NCI-H1105 (cell line): ENCODE measurements around the gene SIGLEC7.

ENCODE experiments used
- DNase-seq: peaks from one replicate; lab custom pipeline; 2025; lab: John Stamatoyannopoulos, UW

The SIGLEC7 gene

GRCh38 chr19:51168564-51169282 is 26.6 kb downstream of the SIGLEC7 start:
- no peak for DNase-seq

DNA sequence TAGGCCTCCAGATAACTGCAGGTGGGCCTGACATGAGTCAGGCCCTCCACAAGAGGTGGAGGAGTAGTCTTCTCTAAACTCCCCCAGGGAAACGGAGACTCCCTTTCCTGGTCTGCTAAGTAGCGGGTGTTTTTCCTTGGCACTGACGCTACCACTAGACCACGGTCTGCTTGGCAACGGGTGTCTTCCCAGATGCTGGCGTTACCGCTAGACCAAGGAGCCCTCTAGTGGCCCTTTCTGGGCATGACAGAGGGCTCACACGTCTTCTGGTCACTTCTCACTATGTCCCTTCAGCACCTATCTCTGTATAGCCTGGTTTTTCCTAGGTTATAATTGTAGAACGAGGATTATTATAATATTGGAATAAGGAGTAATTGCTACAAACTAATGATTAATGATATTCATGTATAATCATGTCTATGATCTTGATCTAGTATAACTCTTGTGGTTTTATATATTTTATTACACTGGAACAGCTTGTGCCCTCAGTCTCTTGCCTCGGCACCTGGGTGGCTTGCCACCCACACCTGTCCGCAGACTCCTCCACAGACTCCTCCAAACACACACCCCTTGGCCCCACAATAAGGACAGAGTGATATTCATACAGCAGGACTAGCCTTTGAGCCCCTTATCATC is 27.3 kb downstream of the SIGLEC7 start:
- peak; percentile 62 for DNase-seq

- DNase-seq: no peak
These were observed 30.1 kb downstream of the SIGLEC7 start for GRCh38 chr19:51172223-51172622.

DNA sequence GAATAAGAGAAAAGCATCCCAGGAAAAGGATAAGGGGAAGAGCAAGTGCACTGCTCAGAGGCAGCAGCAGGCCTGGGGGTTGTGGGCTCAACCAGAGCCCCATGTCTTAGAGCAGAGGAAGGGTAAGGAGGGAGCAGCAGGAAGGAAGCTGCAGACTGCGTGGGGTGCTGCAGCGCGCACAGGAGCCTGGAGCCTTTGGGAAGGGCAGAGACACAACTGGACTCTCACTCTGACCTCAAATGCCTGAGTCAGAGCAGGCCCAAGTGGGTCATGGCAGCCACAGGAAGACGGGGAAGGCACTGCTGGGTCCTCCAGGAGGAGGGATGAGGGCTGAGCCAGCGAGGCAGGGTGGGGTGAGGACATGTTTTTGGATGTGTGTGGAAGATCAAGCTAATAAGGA is 31.6 kb downstream of the SIGLEC7 start:
- DNase-seq: no peak

GRCh38 chr19:51179256-51179655 is 37.2 kb downstream of the SIGLEC7 start:
- DNase-seq: no peak

- DNase-seq: no peak
These were observed 39.3 kb downstream of the SIGLEC7 start for GRCh38 chr19:51181377-51181912.

DNA sequence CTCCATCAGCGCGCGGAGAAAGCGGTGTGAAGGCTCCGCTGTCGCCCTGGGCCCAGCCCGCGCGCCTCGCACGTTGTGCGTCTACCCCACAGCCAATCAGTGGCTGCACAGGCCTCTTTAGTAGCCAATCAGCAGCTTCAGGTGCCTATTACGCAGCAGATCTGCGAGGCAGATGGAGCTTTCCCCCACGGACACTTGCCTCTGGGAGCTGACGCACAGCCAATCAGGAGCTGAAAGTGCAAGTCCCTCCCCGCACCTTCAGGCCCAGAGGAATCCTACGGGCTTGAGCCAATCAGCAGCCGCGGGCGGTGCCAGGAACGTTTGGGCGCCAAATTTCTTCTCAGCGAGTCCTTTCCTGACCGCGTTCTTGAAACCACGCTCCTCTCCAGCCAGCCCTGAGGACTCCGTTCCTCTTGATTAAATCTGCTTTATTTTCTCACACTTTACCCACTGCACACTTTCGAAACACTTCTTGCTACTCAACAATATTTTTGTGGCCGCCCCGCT is 39.9 kb downstream of the SIGLEC7 start:
- no peak for DNase-seq

DNA sequence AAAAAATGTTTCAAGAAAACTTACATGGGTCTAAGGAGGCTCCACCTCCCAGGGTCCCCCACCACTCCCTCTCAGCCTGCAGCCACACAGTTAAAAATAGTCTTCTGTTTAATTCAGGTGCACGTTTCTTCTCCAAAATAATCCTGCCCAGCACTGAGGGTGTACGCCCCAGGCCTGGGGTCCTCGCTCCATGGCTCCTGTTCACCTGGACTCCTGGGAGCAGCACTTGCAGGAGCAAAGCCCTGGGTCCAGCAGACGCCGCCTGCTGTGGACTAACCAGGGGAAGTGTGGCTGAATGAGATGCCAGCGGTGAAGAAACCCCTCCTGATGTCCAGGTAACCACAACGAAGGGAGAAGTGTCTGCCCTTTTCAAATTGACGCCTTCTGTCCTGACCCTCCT is 41.5 kb downstream of the SIGLEC7 start:
- DNase-seq: no peak

DNA sequence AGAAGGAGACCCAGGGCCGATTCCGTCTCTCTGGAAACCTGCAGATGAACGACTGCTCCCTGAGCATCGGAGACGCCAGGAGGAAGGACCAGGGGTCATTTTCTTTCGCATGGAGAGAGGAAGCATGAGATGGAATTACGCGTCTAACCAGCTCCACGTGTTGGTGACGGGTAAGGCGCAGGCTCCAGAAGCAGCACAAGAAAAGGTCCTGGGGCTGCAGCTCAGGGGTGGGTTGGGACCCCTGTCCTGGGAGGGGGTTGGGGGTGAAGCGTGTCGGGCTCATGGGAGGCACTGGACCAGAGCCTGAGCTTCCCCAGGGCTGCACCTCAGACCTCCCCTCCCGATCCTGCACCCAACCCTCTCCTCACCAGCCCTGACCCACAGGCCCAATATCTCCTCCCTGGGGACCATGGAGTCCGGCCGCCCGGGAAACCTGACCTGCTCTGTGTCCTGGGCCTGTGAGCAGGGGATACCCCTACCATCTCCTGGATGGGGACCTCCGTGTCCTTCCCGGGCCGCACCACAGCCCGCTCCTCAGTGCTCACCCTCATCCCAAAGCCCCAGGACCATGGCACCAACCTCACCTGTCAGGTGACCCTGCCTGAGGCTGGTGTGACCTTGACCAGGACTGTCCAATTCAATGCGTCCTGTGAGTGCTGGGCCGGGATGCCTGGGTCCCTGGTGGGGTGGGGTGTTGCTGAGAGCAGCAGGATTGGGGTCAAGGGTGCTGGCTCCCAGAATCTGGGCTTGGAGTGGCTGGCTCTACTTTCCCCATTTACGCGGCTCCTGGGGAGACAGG is 43.2 kb downstream of the SIGLEC7 start:
- DNase-seq: no peak

DNA sequence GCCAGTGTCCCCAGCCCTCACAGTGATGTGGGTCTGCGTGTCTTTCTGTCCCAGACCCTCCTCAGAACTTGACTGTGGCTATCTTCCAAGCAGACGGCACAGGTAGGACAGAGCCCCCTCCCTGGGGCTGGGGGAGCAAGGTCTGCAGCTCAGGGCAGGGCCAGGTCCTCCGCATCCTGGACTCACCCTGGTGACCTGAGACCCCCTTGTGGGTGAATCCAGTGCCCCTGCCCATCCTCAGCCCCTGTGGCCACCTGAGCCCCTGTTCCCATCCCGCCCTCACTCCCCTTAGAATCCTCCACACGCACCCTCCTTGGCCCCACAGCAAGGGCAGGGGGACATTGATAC is 43.7 kb downstream of the SIGLEC7 start:
- no peak for DNase-seq

- DNase-seq: no peak
These were observed 44.2 kb downstream of the SIGLEC7 start for GRCh38 chr19:51186323-51186722.

DNA sequence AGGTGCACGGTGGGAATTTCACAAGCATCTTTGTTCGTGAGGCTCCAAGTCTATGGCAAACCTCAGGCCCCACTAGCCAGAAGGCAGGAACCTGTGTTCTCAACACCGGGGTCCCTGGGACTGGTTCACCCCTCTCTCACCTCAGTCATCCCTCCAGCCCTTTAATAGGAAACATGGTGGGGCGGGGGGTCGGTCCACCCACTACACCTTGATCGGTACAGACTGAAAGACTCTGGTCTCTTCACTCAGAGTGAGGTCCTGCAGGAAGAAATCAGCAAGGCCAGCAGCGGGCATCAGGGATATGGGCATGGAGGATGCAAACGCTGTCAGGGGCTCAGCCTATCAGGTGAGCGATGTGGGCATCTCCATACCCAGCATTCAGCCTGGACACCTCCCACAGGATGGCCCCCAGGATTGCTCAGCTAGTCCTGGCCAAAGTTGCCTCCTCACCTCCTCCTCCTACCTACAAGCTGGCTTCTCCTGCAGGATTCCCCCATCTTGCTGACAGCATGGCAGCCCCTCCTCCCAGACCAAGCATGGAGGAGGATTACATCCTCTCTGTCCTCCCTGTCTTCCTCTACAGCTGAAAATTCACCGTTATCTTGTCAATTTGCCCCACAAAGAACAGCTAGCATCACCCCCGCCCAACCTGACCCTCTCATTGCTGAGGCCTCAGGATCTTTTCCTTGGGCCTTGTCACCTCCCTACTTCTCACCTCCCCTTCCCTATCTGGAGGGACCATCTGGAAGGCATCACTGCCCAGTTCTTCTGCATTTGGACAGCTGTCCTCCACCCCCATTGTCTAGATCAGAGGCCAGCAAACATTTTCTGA is 45.5 kb downstream of the SIGLEC7 start:
- DNase-seq: no peak

- DNase-seq: no peak
These were observed 46.1 kb downstream of the SIGLEC7 start for GRCh38 chr19:51188227-51188559.

- DNase-seq: no peak
These were observed 50.6 kb downstream of the SIGLEC7 start for GRCh38 chr19:51192689-51193088.

DNA sequence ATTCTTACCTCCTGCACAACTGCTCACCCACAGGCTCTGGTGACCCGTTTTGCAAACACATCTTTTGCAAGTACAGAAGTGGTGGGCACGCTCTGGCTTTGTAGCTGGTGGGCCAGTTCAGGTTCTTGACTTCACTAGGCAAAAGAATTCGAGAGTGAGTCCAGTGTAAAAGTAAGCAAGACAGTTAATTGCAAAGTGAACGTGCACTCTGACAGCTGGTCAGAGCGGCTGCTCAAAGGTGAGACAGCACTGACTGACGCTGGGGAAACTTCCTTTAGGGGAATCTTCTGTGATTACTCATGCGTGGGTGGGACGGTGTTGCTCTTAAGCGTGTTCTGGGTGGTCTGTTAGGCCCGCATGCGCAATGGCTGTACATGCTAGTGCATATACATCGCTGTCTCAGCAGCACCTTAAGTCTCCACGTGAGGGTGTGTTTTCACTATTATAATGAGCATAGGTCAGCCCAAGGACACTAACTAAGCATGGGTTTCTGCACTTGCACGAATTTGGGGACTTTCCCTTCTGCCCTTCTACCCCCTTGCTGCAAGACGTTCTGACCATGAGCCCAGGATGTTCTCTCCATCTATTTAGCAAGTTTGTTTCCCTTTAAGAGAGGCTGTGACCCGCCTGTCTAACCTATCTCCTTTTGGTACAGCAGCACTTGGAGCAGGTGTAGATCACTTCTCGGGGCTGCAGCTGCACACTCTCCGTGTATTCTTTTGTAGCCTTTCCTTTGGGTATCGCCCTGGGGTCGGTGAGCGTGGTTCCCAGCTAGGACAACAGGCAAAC is 52.6 kb downstream of the SIGLEC7 start:
- DNase-seq: no peak

DNA sequence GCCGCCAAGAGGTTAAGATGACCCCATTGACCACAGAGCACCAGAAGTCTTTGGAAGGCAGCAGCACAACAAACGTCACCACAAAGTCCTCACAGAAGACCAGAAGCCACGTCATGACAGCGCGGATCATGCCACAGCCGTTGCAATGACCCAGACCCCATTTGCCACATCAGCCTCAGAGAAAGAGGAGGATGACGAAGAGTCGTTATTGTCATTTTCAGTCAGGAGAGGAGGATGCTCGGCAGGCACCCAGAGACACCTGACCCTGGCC is 53.1 kb downstream of the SIGLEC7 start:
- DNase-seq: no peak

GRCh38 chr19:51195616-51196015 is 53.5 kb downstream of the SIGLEC7 start:
- no peak for DNase-seq

DNA sequence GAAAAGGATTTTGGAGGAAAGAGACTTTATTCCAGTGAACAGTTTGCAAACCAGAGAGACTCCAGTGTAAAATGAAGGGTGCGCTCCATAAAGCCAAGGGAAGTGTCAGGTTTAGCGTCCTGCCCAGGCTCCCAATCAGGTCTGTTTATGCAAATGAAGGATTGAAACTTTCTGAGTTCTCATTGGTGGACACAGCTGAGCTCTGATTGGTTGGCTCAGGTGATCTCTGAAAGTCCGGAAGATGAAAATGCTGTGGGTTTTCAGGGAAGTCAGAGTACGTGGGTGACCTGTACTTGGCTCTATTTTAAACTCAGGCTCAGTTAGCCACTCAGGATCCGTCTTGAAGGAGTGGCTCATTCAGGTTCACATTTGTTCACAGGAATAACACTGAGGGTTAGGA is 54.1 kb downstream of the SIGLEC7 start:
- no peak for DNase-seq

- DNase-seq: no peak
These were observed 56.5 kb downstream of the SIGLEC7 start for GRCh38 chr19:51198641-51199040.

GRCh38 chr19:51200071-51200666 is 58.1 kb downstream of the SIGLEC7 start:
- DNase-seq: no peak

DNA sequence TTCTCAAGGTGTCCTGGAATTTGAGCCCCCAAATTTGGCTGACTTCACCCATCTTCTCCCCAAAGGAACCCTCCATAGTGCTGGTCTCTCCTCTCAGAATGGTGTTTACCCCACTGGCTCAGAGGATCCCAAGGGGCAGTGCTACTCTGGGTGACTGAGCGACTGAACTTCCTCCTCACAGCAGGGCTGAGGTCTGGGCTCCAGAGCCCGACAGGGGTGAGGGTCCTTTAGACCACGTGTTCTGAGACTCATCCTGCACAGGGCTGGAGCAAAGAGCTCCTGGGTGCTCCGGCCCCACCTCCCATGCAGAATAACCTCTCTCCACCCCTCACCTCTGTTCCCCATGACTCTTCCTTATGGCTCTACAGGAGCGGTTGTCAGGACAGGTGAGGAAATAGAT is 59.6 kb downstream of the SIGLEC7 start:
- no peak for DNase-seq
